Measurements from ENCODE around the gene PRIMPOL. TPM values are rescaled to one million over a fixed set of nuclear protein-coding genes. Genes with fewer than 3 reads are reported as not detected.
"Not testable (repeated sequence)": the region's sequence is repeated elsewhere in the genome, so short reads cannot be mapped to it uniquely, and the experiment has no call there.

Gene PRIMPOL
- total and polyA plus RNA-seq, 2 experiments from 2014 or later, result 18.5 to 30.1 TPM

DNA sequence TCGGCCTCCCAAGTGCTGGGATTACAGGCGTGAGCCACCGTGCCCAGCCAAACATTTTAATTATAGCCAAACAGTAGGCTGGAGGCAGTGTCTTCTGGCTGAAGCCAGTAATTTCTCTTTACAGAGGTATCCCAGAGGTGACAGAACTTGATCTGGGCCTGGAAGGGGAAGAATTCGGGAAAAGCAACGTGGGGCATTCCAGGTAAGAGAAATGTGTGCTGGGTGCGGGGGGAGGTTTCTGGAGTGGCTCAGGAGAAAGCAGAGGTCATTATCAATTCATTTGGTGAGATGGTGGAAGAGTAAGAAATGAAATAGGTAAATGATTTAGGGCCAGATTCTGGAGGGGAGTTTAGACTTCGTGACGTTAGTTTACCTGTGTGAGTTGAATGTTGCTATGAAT, 2.4 kb downstream of the PRIMPOL start:
- H3K4me1 ChIP-seq (ENCODE audit: low read depth), result peaks cover 16% of the 10 kb centered on the region
- no peak overlapping the region for H3K4me3 ChIP-seq
- no peaks in the 10 kb centered on the region for H3K27me3 ChIP-seq
- DNase-seq (ENCODE audit: low read depth in 1 of 2, low spot score in 1 of 2), result no peak
- peaks cover 3% of the 10 kb centered on the region for H3K36me3 ChIP-seq
- H3K27ac ChIP-seq, result no peak overlapping the region
- no peaks in the 10 kb centered on the region for H3K9me3 ChIP-seq (ENCODE audit: low read depth)
- TF ChIP-seq, protein P1, sequence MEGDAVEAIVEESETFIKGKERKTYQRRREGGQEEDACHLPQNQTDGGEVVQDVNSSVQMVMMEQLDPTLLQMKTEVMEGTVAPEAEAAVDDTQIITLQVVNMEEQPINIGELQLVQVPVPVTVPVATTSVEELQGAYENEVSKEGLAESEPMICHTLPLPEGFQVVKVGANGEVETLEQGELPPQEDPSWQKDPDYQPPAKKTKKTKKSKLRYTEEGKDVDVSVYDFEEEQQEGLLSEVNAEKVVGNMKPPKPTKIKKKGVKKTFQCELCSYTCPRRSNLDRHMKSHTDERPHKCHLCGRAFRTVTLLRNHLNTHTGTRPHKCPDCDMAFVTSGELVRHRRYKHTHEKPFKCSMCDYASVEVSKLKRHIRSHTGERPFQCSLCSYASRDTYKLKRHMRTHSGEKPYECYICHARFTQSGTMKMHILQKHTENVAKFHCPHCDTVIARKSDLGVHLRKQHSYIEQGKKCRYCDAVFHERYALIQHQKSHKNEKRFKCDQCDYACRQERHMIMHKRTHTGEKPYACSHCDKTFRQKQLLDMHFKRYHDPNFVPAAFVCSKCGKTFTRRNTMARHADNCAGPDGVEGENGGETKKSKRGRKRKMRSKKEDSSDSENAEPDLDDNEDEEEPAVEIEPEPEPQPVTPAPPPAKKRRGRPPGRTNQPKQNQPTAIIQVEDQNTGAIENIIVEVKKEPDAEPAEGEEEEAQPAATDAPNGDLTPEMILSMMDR (IDR thresholded peaks at IDR 0.05; ENCODE audit: low read depth, low read length), result no peak

DNA sequence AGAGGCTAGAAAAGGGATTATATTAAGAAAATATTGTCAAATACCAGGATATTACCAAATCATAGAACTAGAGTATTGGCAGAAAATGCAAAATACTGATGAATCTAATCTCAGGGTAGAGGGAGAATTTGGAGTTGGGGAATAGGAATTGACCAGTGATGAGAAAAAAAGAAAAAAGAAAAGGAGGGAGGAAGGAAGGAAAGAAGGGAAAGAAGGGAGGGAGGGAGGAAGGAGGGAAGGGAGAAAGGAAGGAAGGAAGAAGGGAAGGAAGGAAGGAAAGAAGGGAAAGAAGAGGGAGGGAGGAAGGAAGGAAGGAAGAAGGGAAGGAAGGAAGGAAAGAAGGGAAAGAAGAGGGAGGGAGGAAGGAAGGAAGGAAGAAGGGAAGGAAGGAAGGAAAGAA, 3.1 kb downstream of the PRIMPOL start:
- H3K27me3 ChIP-seq; H3K4me3 ChIP-seq; H3K27ac ChIP-seq; H3K36me3 ChIP-seq; DNase-seq (ENCODE audit: low read depth in 1 of 2, low spot score in 1 of 2); H3K4me1 ChIP-seq (ENCODE audit: low read depth); H3K9me3 ChIP-seq (ENCODE audit: low read depth): not testable (repeated sequence)

DNA sequence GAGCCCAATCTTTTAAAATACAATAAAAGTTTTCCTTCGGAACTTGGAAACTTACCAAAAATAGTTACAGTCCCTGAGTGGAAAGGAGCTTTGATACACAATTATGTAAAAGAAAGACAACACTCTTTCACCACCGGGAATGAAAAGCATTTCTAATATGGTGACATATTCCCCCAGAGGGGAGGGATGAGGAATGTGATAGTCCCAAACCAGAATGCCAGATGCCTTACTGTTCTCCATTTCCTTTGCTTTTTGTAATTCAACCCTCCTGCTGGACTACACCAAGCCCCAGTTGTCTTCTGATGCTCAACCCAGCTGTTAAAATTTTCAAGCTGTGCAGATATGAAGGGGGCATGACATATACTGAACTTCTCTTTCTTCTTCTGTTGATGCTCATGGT, 4.1 kb downstream of the PRIMPOL start:
- no peak for DNase-seq (ENCODE audit: low read depth in 1 of 2, low spot score in 1 of 2)
- peaks cover 7% of the 10 kb centered on the region for H3K4me1 ChIP-seq (ENCODE audit: low read depth)
- no peaks in the 10 kb centered on the region for H3K9me3 ChIP-seq (ENCODE audit: low read depth)
- TF ChIP-seq, protein P1 (IDR thresholded peaks at IDR 0.05; ENCODE audit: low read depth, low read length), result no peak
- H3K4me3 ChIP-seq, result no peak overlapping the region
- peaks cover 3% of the 10 kb centered on the region for H3K36me3 ChIP-seq
- H3K27me3 ChIP-seq, result no peaks in the 10 kb centered on the region
- H3K27ac ChIP-seq, result no peak overlapping the region

DNA sequence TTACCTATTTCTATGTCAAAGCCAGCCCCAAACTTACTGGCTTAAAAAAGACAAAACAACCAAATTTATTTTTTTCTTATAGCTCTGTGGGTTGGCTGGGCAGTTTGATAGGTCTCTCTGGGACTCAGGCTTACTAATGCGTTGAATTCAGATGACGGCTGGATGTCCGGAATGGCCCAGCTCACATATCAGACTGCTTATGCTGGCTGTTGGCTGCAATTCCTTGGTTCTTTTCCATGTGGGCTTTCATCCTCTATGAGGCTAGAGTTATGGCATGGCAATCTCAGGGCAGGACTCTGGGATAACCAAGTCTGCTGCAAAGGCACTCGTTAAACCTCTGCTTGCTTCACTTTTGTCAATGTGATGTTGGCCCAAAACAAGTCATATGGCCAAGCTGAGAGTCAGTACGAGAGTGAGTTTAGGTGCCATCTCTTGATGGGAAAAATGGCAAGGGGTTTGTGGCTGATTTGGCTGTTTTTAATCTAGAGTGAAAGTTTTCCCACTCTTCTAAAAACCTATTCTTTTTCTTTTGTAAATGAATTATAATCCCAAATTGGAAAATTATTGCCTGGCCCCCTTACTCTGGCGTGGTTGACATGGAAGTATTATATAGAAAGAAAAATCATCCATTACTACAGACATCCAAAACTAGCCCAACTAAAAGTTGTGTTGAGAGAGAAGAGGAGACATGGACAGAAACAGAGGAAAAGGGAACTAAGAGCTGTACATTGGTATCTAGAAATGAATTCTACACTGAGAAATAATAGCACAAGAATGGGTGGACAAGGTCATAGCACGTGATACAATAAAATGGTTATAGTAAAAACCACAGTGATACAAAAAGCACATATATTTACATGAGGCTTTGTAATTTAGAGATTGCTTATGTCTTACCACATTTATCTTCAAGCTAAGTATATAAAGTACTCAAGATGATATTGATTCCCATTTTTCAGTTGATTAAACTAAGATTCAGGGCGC, 6.6 kb downstream of the PRIMPOL start:
- Histone ChIP-seq H3K9me3 (ENCODE audit: low read depth) (no peaks in the 10 kb centered on the region), H3K27ac (no peak overlapping the region), H3K36me3 (peaks cover 7% of the 10 kb centered on the region), H3K4me1 (ENCODE audit: low read depth) (no peaks in the 10 kb centered on the region), H3K27me3 (no peaks in the 10 kb centered on the region), H3K4me3 (no peak overlapping the region)
- no peak for DNase-seq (ENCODE audit: low read depth in 1 of 2, low spot score in 1 of 2)
- TF ChIP-seq, protein P1 (IDR thresholded peaks at IDR 0.05; ENCODE audit: low read depth, low read length), result no peak

DNA sequence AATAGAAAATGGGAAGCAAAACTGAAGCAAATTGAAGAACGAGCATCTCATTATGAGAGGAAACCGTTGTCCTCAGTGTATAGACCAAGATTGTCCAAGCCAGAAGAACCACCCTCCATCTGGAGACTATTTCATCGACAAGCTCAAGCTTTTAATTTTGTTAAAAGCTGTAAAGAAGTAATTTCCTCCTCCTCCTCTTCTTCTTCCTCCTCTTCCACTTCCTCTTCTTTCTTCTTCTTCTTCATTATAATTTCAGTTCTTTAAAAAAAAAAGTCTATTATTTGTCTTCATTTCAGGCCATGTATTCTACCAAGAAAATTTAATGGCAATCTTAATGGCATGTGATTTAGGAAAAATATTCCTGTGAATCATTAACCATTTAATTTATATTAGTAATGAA, 7.6 kb downstream of the PRIMPOL start:
- Histone ChIP-seq H3K4me3 (no peak overlapping the region), H3K9me3 (ENCODE audit: low read depth) (no peaks in the 10 kb centered on the region), H3K4me1 (ENCODE audit: low read depth) (no peaks in the 10 kb centered on the region), H3K27me3 (no peaks in the 10 kb centered on the region), H3K27ac (no peak overlapping the region), H3K36me3 (peaks cover 7% of the 10 kb centered on the region)
- TF ChIP-seq, protein P1 (IDR thresholded peaks at IDR 0.05; ENCODE audit: low read depth, low read length), result no peak
- no peak for DNase-seq (ENCODE audit: low read depth in 1 of 2, low spot score in 1 of 2)

DNA sequence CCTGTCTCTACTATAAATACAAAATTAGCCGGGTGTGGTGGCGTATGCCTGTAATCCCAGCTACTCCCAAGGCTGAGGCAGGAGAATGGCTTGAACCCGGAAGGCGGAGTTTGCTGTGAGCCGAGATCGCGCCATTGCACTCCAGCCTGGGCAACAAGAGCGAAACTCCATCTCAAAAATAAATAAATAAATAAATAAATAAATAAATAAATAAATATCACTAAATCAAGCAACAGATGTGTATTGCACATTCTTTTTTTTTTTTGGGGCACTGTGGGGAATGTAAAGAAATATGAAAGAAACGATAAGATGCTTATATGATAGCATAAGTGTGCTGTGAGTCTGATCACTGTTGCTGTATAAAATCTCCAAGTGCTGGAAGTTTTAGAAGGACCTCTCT, 8.3 kb downstream of the PRIMPOL start:
- not testable (repeated sequence) for H3K27me3 ChIP-seq; H3K4me1 ChIP-seq (ENCODE audit: low read depth); H3K9me3 ChIP-seq (ENCODE audit: low read depth); H3K4me3 ChIP-seq; DNase-seq (ENCODE audit: low read depth in 1 of 2, low spot score in 1 of 2); H3K27ac ChIP-seq
- H3K36me3 ChIP-seq, result peaks cover 11% of the 10 kb centered on the region

Data from cardiac muscle cell (in vitro differentiated cells and primary cell).